KOPT-K1 (cell line): ENCODE measurements around the gene YIF1A.

ENCODE experiments used
- H3K27ac ChIP-seq: fragments of 200-600 bp; sonication (generic); 2 replicates; pipeline ENCODE4 v1.5.1; 2016; ENCODE audit warnings: antibody characterized with exemption, mild to moderate bottlenecking, low read depth, low read length; ENCODE audit not compliant: poor library complexity, severe bottlenecking
- H3K36me3 ChIP-seq: fragments of 200-600 bp; sonication (generic); 2 replicates; pipeline ENCODE4 v1.5.1; 2017; ENCODE audit warnings: antibody characterized with exemption, mild to moderate bottlenecking, low read length, moderate library complexity; ENCODE audit not compliant: insufficient read depth
- H3K9me3 ChIP-seq: fragments of 200-600 bp; sonication (generic); 2 replicates; pipeline ENCODE4 v1.5.1; 2017; ENCODE audit warnings: antibody characterized with exemption, low read length, mild to moderate bottlenecking; ENCODE audit not compliant: insufficient read depth, poor library complexity, severe bottlenecking

Gene YIF1A, protein sequence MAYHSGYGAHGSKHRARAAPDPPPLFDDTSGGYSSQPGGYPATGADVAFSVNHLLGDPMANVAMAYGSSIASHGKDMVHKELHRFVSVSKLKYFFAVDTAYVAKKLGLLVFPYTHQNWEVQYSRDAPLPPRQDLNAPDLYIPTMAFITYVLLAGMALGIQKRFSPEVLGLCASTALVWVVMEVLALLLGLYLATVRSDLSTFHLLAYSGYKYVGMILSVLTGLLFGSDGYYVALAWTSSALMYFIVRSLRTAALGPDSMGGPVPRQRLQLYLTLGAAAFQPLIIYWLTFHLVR

DNA sequence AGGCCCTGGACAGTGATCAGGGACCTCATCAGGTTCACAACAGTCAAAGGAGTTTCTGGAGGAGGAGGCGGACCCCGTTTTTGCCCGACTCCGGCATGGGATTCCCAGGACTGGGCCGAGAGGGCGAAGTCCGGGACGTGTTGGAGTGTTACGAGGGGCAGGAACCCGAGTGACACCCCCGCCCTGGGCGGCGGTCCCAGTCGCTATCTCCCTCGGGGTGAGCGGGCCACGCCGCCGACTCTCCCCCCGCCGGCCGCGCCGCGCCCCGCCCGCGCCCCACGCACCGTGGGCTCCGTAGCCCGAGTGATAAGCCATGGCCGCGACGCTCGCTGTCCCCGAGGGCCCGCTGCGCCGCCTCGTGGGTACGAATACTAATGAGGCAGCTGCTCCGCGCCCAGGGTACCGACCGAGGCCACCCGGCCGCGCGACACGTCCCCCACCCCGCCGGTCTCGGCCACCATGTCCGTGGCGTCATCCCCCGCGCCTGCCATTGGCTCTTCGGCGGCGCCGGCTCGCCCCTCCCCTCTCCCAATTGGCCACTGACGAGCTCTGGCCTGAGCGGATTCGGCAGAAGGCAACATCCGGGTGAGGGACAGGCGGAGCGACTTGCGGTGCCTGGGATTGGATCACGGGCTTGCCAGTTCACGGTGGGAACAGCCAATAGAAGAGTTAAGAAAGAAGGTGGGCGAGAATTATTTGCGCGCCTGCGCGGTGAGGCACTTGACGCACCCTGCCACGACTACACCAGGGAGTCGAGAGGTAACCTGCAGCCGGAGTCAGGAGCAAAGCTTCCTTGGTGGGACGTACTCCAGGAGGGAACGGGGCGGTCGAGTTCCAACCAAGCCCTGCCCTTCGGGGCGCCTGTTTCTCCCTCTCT lies at the start of gene YIF1A:
Gene YIF1A, minus strand, starts transcription at position 473 of the 877 bp plus-strand sequence. Its CDS starts 158 bp downstream, at position 315.
- Histone ChIP-seq H3K9me3 (no peaks in the 10 kb centered on the region), H3K27ac (peak within 1 kb of the TSS; percentile 69)

DNA sequence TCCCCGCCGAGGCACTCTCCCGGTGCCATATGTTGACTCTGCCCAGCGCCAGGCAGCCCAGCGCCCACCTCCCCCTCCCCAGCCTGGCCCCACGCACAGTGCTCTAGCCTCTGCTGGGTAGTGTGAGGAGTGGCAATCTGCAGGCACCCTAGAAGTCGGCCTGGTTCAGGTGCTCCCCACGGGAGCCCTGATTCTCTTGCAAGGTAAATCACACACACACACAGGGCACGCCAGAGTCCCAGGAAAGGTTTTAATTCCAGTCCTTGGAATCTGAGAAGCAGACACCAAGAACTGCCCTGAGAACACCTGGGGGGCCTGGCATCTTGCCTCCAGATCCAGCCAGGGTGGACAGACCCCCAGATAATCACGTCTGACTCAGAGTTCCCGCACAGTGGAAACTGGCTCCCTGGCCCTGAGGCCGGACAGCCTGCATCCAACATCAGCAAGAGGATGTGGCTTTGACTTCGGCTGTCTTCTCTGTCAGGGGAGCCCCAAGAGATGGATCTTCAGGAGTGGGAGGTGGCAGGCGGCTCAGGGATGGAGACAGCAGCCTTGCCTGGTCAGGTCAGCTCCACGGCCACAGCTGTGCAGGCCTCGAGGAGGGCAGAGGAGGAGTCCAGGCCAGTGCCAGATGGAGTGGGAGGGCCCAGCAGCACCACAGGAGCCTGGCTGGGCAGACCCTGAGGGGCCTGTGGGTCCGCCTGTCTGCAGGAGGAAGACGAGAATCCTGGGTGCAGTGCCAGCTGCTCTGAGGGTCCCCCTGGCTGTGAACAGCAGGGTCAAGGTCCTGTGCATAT lies 48.4 kb upstream of the YIF1A start:
- Histone ChIP-seq H3K36me3 (peaks cover 60% of the 10 kb centered on the region), H3K27ac (no peak overlapping the region), H3K9me3 (no peaks in the 10 kb centered on the region)

More for the DNA sequence above, at the start of gene YIF1A:
- H3K36me3 ChIP-seq, result peaks cover 13% of the 10 kb centered on the region; the same call in 1 of the 2 replicates

DNA sequence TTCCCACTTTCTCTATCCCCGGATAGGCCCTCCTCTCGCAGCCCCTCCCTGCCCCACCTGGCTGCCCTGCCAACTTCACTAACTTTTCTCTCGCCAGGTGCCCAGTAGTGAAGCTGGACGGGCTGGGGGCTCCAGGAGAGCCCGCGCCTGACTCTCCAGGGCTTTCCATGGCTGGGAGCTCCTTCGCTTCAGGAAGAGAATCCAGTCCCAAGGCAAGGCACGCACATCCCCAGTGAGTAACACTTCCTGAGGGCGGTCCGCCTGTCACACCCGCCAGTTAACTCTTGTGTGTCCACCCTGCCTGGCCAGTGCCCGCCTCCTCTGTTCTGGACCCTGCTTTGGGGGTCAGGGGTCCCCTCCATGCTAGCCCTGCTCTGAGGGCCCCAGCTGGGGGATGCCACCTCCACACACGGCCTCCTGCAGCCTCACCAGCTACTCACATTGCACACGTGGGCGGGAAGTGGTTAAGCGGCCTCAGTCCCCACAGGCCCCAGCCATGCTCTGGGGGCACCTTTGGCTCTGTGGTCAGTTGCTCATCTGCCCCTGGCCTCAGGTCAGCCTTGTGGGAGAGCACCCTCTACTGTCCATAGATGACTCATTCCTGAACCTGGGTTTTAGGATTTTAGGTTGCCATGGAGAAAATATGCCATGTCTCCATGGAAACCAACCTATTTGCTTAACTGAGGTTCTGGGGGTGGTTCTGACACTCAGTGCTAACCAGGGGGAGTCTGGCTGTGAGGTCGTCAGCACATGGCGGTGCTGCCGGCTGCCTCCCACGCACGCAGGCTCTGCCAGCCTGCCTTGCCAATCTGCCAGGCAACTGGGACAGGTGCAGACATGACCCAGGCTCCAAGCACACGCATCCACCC lies 47.5 kb upstream of the YIF1A start, which contains the start of gene RIN1:
Gene RIN1, minus strand, starts transcription at position 201 of the 869 bp plus-strand sequence. Its CDS starts 32 bp downstream, at position 169.
- Histone ChIP-seq H3K9me3 (no peaks in the 10 kb centered on the region), H3K27ac (no peak within 1 kb of the TSS), H3K36me3 (peaks cover 52% of the 10 kb centered on the region)

DNA sequence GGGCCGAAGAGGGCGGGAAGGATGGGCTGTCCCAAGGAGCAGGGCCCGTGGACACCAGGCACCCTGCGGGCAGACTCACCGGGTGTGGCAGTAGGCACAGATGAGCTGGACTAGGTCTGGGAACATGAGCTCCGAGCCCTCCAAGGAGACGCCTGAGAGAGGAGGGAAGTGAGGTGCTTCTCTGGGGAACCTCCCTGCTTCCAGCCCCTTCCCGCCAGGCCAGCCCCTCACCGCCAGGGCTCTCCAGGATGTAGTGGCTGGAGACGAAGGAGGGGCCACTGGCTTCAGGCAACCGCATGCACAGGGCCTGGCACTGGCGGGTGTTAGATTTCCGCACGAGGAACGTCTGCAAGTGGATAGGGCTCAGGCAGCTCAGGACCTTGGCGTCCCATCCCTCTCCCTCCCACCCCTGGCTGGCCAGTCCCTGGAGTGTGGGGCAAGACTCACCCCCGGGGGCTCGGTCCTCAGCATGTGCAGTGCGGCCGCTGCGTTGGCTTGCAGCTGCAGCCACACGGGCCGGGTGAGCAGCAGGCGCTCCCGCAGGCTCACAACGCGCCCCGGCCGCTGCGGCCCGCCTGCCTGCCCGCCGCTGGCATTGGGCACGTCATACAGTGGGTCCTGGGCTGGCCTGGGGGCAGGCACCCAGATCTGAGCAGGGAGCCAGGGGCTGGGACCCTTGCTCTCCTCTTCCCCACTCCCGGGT lies 46.7 kb upstream of the YIF1A start:
- H3K9me3 ChIP-seq, result no peaks in the 10 kb centered on the region
- H3K27ac ChIP-seq, result no peak overlapping the region
- H3K36me3 ChIP-seq, result peaks cover 44% of the 10 kb centered on the region

DNA sequence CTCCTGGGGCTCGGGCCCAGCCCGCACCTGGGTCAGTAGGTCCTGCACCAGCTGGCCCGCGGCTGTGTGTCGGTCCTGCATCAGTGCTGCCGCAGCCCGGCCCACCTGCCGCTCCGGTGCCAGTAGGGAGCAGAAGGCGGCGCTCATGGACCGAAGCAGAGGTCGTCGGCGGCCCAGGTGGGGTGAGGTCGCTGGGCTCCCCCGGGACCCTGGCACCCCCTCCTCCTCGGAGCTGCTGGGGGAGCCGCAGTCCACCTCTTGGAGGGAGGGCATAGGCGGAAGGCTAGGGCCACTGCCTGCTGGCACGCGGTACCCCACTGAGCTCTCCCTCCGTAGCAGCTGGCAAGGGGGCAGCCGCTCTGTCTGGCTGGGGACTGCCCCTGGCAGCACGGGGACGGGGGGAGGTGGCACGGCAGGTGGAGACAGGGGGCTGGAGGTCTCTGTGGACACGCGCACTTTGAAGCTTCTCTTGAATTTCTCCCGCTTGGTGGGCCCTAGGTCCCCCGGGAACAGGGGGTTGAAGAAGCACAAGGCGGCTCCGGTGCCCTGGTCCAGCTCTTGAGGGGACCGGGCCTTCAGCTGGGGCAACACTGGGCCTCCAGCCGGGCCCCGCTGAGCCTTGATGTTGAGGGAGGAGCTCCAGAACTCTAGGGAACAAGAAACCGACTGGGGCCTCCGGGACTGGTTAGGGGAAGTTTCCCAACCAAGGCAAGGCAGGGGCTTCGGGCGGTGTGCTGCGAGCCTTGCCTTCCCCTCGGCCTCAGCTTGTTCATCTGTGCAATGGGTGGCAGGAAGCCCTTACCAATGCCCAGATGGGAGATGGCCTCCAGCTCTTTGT lies 45.9 kb upstream of the YIF1A start:
- no peak overlapping the region for H3K27ac ChIP-seq
- H3K36me3 ChIP-seq, result peaks cover 36% of the 10 kb centered on the region
- H3K9me3 ChIP-seq, result no peaks in the 10 kb centered on the region

DNA sequence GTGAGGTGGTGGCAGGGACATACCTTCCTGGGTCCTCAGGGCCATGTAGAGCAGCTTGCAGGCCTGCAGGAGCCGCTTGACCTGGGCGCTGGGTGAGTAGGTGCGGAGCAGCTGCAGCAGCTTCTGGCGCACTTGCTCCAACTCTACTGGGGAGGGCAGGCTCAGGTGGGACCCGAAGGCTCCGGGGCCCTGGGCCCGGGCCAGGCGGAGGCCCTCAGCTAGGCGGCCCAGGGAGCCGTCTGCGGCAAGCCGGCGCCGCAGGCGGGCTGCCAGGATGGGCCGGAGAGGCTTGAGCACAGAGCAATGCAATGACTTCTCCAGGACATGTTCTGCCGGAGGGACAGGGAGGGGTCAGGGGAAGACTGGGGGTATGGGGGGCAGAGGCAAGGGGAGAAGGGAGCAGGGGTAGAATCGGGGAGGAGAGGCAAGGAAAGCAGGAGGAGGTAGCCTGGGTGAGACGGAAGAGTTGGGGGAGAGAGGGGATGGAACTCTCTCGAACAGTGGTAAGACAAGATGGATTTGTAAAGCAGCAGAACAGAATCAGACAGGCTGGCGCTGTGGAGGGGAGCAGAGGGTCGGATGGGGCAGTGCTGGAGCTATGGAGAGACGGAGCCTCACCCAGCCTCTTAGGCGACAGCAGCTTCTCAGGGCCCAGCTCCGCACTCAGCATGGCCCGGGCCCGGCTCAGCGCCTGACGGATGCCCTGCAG lies 45.1 kb upstream of the YIF1A start:
- Histone ChIP-seq H3K9me3 (no peaks in the 10 kb centered on the region), H3K27ac (no peak overlapping the region), H3K36me3 (peaks cover 28% of the 10 kb centered on the region; the same call in 1 of the 2 replicates)

DNA sequence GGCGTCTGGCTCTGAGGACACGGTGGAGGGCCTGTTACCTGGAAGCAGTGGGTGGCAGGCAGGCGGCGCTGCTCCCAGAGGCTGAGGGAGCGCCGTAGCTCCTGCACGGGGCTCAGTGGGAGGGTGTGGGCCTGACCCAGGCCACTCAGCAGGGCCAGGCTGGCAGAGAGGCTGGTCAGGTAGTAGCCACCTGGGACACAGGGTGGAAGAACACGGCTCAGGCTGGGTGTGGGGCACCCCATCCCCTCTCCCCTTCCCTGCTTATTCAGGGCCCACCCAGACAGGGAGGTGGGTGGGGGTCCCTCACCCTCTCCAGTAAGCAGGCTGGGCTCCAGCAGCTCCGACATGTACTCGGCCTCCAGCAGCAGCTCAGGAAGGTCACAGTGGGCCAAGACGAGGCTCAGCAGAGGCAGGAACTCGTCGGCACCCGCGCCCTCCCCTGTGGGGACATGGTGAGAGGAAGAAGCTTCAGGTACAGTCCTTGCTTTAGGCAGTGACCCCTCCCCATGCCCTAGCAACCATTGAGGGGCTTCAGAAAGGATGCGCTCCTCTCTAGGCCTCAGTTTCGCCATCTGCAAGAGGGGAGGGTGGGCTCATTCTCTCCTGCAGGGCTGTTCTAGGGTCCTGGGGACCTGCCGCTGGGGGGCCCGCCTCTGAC lies 44.4 kb upstream of the YIF1A start:
- H3K9me3 ChIP-seq, result no peaks in the 10 kb centered on the region
- H3K36me3 ChIP-seq, result peaks cover 21% of the 10 kb centered on the region; the same call in 1 of the 2 replicates
- no peak overlapping the region for H3K27ac ChIP-seq

DNA sequence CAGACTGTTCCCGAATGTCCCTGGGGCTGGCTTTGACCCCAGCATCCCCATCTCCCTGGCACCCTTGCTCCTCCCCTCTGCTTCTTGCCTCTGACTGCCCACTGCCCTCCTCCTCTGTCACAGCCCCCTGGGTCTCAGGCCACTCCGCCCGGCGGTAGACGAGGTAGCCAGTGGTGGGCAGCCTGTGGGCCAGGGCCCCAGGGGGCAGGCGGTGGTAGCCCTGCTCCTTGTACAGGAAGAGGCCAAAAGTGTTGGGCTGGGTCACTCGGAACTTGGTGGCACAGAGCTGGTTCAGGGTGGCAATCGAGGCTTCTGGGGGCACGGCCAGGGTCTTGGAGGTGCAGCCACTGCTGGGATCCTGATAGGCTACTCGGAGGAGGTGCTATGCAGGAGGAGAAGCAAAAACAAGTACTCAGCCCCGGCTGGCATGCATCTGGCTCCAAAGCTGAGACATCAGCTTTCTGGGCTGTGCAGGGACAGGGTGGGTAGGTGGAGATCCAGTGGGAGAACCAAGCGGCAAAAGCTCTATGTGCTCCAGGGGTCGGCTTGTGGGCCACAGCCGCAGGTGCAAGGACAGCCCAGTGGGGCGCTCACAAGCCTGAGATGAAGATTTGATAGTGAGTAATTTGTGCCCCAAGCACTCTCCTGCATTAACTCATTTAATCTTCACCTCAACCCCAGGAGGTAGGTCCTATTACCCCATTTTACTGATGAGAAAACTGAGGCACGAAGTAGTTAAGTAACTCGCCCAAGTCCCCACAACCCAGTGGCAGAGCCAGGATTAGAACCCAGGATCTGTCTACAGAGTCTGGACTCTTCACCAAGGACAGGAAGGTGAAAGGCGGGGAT lies 43.7 kb upstream of the YIF1A start:
- no peak overlapping the region for H3K27ac ChIP-seq
- no peaks in the 10 kb centered on the region for H3K9me3 ChIP-seq
- H3K36me3 ChIP-seq, result peaks cover 13% of the 10 kb centered on the region; the same call in 1 of the 2 replicates

DNA sequence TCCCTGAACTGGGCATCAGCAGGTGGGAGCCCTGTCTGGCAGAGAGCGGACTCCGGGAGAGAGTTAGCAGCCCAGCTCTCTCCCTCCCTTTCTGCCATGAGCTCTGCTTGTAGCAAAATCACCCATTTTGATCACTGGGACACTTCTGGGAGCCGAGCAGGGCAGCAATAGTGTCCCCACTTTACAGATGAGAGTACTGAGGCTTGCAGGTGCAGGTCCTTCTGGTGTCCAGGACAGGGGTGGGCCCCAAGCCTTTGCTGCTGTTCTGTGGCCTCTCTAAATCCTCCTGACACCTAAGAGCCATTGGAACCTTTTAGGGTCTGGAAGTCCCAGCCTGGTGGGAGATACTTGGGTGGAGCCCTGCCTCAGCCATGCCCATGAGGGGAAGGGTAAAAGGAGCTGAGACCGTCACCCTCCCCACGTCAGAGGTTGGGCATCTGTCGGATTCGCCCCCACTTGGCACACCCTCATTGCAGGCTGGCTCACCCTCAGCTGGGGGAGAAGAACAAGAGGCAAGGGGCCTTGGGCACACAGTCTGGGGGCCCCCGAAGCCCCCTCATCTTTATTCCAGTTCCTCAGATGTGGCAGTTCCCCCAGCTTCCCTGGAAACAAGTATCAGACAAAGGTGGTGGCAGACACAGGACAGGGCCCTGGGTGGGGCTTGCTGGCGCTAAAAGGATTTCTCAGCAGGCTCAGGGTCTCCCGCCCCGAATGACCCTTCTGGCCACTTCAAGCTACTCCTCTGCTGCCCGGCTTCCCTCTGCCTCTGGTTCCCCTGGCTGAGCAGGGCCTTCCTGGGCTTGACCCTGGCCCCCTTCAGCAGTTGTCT lies 42.8 kb upstream of the YIF1A start:
- no peak overlapping the region for H3K27ac ChIP-seq
- peaks cover 5% of the 10 kb centered on the region; the same call in 1 of the 2 replicates for H3K36me3 ChIP-seq
- H3K9me3 ChIP-seq, result no peaks in the 10 kb centered on the region

DNA sequence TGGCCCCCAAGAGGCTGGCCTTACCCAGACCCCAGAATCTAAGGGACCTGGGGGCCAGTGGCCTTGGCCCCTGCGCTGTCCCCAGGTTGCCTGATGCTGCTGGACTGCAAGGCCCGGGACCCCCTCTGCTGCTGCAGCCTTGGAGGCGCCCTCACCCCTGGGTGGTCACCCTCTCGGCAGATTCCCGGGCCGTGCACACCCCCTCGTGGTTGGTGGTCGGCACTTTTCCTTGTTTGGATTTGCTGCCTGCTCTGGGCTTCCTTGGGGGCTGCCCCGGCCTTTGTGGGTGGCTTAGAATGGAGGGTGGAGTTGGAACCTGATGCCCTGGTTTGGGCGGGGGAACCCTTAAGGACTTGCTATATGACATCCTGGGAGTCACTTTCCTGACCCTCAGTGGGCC lies 42.0 kb upstream of the YIF1A start:
- Histone ChIP-seq H3K27ac (no peak overlapping the region), H3K36me3 (no peaks in the 10 kb centered on the region), H3K9me3 (no peaks in the 10 kb centered on the region)
